ENCODE data around the gene MEA1.

Gene MEA1

DNA sequence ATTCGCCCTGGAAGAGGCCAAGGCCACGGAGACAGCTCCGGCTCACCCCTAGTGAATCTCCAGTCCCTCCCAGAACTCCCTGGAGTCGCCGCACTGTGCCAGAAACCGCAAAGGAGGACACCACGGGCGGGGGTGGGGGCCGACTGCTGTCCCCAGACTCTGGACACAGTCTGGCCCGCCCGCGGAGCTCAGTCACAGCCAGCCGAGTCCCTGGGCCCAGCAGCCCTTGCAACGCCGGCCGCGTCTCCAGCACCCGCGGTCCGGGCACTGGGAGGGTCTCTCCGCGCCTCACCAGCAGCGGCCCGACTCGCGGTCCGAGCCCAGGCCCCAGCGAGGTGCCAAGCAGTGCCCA, 35.3 kb downstream of the MEA1 start:
- peak in 7 of 51 donors; percentile 12 to 60 (median 41) for DNase-seq

DNA sequence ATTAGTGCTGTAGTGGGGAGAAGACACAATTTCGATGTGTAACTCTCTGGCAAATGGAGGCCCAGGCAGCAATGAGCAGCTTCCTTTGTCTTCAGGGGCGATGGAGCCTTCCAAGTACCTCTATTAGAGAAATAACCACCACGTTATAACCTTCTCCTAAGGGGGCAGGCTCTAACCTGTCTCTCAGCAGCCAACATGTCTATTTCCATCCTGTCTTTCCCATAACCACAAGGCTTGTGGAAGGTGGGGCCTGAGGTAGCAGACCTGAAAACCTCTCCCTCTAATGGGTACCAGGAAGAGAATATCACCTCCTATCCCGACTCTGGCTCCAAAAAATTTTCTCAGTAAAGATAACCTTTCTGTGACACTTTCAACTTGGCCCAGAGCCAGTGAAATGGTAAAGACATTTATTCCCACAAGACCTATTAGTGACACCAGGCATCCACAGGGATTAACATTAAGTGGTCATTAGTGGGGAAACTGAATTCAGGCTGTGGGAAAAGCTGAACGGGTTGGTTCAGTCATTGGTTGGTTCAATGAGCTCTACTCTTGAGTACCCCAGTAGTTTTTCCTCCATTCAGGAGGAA, 38.7 kb downstream of the MEA1 start:
- no peak for DNase-seq

DNA sequence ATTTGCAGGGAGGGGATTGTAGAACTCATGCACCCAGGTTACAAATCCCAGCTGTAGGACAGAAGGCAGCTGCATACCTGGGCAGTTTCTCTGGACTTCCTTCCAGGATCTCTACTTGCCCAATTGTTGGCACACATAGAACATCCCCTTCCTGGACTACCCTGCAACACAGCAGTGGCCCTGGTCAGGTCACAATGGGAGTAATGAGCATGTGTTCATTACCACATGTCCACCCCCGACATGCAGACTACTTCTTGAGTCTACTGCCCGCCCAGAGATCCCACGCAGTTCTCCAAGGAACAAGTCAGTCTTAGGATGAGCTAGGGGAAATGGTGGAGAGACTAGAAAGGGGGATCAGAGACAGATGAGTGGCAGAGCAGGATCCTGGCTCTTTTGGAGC, 39.8 kb downstream of the MEA1 start:
- no peak for DNase-seq

DNA sequence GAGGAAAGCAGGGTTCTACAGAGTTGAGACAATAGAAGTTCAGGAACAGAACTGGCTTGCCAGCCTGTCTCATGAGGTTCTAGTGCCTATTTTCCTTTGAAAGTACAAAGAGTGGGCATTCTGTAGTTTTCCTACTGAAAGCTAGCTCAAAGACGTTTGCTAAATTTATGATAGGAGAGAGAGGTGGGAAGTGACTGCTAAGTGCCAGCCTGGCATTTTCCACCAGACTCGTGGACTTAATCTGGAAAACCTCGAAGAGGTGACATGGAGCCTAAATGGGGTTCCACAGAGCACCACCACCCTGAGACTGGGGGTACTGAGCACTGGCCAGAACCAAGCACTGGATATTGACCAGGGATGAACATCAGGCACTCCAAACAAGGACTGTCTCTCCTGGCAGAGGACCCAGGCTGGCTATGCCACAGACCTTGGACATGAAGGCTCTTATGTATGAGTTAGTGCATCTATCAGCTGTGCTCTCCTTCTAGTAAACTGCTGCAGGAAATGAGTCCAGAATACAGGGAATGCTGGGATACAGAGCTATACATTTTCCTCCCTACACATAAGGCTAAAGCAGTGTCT, 41.9 kb downstream of the MEA1 start:
- DNase-seq: no peak

DNA sequence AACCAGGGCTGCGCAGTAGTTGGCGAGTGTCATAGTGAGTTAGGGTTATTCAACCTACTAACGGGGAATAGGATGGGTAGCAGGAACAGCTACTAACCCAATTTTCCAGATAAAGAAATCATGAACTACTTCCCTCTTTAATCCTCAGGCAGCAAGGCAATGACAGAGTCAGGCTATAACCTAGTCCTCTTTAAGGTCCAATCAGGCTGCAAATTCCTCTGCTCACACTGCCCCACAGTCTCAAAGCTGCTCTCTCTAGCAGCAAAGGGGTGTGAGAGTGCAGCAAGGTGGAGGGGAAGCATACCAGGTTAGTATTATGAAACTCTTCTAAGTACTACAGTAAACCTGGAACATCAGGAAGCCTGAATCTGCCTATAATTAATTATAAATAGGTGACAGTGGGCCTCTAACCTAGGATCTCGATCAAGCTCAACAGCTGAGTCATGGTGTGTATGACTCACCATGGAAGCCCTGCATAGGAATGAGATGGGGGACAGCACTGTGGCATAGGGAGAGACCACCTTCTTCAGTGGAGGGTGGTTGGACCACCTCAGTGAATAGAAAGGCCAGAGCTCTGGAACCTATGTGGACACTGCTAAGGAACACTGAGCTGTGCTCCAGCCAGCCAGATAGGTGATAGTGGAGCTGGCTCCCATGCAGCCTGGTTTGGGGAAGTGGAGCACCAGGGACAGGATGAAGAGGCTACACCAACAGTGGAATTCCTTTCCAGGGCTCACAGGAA, 42.7 kb downstream of the MEA1 start:
- DNase-seq: no peak

DNA sequence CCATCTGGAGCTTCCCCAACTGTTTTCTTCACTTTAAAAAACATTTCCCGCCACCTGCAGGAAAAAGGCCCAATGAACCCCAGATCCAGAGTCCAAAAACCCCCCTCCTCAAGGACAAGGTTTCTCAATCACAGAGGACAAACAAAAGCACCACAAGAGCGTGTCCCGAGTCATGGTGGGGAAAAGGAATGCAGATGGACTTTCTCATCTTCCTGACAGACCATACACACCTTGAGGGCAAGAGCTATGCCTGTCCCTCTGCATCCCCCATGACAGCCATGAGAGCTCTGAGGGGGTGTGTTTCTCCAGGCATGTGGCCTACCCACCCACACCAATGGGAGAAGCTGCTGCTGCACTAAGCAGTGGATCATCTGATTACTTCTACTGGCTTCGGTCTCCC, 43.8 kb downstream of the MEA1 start:
- no peak for DNase-seq

DNA sequence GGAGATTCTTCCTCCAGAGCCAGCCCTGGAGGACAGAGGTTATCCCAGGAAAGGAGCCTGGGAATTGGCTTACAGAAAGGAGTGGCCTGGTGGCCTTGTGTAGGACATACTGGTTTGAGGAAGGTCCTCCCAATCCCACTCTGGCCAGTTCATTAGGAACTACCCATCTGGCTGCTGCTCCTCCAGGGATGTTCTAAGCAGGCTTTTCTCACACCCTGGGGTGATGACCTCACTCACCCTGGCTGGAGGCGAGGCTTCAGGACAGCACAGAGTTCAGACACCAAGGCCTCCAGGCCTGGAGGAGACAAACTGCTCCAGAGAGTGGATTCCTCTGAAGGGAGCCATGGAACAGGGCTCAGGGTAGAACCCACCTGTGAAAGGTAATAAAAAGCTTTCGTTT, 44.3 kb downstream of the MEA1 start:
- DNase-seq: no peak

DNA sequence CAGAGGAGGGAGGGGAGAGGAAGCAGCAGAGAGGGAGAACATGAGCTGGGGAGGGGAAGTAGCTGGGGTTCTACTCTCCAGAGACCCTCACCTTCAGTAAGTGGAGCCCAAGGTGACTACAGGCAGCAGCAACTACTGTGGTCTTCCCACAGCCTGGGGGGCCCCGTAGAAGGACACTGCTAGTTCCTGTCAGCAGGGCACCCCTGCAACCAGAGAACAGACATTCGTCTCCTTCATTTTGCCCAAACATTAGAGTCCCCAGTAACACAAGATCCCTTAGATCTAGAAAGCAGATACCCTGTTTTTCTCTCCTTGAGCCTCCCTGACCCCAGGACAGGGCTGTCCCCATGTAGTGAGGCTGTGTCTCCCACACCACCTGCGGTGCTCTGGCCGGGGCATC, 45.0 kb downstream of the MEA1 start:
- no peak for DNase-seq

DNA sequence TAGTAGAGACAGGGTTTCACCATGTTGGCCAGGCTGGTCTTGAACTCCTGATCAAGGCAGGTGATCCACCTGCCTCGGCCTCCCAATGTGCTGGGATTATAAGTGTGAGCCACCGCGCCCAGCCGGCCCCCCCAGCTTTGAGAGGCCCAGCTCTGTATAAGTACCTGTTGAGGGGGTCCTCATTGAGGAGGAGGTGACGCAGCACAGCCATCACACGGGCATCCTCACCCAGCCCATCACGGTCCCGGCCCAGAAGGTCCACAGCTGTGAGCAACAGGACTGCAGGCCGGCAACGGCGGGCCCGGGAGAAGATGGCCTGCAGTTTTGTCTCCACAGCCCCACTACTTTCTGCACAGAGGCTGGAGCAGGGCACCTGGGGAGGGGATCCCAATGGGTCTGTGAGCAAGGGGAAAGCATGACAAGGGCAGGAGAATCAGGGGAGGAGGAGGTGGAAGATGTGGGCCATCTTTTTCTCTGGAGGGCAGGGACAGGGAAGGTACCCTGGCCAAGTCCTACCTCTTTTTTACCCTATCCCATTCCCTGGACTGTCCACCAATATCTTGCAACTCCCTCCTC, 45.5 kb downstream of the MEA1 start:
- no peak for DNase-seq

DNA sequence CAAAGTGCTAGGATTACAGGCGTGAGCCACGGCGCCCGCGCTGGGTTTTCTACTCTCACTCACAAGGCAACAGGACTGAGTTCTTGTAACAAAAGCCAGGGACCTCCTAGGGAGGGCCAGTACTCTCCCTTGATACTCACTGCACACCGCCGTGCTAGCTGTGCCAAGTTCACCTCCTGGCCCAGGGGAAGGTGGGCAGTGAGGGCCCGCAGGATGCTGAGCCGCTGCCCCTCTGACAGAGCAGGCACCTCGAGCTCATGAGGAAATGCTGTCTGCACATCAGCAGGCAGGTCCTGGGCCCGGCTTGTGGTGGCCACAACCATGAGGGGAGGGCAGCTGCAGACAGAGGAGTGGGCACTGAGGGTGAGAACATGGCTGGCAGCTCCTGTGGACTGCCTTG, 46.5 kb downstream of the MEA1 start:
- no peak for DNase-seq

DNA sequence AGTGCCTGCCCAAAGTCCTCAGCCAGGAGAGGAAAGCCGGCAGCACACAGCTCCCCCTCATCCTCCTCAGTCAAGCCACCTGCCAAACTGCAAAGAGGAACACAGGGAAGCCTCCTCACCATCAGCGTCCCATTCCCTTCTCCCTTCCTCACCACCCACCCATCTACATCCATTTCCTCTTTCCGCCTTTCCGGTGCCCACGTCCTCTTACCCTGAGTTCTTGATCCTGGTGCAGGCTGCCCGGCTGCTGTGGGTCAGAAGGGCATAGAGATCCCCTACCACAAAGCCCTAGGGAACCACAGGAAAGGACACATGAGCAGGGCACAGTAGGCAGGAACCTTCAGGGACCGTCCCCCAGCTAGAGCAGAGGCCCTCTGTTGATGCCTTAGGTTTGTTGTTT, 47.2 kb downstream of the MEA1 start:
- no peak for DNase-seq

DNA sequence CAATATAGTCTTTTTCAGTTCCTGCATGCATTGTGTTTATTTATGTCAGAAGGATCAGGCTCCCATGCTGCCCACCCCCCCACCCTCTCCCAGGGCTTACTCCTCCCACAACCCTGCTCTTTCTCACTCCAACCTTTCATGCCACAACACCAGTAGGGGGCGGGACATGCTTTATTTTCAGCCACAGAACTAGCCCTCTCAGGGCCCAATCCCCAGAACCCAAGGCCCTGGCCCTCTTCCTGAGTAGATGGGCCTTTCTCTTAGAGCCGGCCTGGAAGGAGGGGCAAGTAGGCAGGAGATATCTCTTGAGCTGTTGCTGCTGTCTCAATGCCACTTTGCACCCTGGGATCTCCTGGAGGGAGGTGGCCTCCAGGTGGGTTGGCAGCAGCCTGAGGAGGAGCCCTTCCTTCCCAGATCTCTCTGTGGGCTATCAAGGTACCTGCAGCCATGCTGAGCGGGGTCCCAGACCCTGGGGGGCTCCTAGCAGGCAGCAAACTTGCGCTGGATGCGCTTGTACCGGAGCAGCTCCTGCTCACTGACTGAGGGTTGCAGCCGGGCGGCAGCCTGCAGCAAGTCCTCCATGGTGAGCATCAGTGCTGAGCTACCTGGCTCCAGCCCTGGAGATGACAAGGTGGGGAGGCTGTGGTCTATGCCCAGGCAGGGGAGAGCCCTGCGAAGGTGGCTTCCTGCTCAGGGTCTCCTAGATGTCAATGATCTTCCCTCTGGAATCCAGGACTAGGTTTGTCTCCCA, 49.7 kb downstream of the MEA1 start:
- DNase-seq: no peak

DNA sequence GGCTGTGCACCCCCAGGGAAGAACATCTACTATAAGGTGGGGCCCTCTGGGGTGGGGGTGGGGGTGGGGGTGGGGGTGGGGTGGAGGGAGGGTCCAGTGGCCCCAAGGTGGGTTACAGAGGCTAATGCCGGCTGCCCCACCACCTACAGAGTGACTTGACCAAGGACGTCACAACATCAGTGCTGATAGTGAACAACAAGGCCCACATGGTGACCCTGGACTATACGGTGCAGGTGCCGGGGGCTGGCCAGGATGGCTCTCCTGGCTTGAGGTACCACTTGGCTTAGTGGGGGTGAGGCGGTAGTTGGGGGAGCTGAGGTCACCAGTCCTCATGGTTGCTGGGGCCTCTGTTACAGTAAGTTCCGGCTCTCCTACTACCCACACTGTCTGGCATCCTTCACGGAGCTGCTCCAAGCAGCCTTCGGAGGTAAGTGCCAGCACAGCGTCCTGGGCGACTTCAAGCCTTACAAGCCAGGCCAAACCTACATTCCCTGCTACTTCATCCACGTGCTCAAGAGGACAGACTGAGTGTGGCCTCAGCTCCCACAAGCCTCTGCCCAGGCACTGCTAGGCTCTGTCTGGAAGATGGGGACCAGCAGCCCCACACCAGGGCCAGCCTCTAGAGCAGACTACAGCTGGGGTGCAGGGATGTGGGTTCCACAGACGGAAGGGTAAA, 50.4 kb downstream of the MEA1 start:
- peak in 1 of 51 donors; percentile 20 for DNase-seq

DNA sequence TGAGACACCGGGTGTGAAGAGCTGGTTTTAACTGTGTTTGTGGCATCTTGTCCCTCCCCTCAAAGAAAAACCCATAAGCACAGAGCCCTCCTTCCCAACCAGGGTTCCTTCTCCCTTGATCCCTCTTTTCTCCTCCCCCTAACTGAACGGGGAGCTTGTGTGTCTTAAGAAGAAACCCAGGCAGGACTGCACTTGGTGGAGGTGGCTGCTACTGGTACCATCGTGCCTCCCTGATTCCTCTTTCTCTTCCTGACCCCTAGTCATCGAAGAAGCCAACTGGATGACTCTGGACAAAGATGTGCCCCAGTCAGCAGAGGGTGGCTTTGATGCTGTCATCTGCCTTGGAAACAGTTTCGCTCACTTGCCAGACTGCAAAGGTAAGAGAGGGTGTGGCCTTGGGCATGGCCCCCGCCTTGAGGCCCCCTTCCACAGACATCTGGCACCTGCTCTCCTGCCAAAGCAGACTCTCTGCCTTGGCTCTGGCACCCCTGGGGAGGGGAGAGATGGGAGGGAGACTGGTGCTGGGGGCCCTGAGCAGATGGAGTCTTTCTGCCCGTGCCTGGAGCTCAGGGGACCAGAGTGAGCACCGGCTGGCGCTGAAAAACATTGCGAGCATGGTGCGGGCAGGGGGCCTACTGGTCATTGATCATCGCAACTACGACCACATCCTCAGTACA, 51.1 kb downstream of the MEA1 start:
- no peak for DNase-seq

DNA sequence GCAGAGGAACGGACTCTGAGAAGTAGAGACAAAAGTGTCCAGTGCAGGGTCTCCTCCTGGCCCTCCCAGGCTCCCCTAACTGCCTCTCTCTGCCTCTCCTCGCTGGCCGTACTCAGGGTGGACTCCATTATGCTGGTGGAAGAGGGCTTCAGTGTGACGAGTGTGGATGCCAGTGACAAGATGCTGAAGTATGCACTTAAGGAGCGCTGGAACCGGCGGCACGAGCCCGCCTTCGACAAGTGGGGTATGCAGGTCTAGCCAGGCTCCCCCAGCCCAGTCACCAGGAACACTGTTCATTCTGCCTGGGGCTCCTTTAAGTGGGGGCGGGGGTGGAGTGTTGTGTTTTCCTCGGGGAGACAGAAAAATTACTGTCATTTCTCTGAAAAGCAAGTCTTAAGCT, 51.6 kb downstream of the MEA1 start:
- peak in 1 of 51 donors; percentile 44 for DNase-seq

Measured in hypothalamus (tissue), 51 donors.